HUES6 (cell line): ENCODE results near the gene SLC22A14.
"Not testable (repeated sequence)": the region's sequence is repeated elsewhere in the genome, so short reads cannot be mapped to it uniquely, and the experiment has no call there.

ENCODE experiments used
- H3K27ac ChIP-seq: 2 replicates; pipeline ENCODE4 v1.7.0; 2013; ENCODE audit warnings: low read depth, mild to moderate bottlenecking, low read length, inconsistent platforms
- H3K27me3 ChIP-seq: 2 replicates; pipeline ENCODE4 v1.6.1; 2013; ENCODE audit warnings: low read length; ENCODE audit not compliant: control insufficient read depth, insufficient read depth
- H3K36me3 ChIP-seq: 2 replicates; pipeline ENCODE4 v1.6.1; 2013; ENCODE audit warnings: low read length; ENCODE audit not compliant: control insufficient read depth, insufficient read depth
- H3K4me1 ChIP-seq: 2 replicates; pipeline ENCODE4 v1.6.1; 2013; ENCODE audit warnings: low read length; ENCODE audit not compliant: control insufficient read depth, insufficient read depth
- H3K4me3 ChIP-seq: 2 replicates; pipeline ENCODE4 v1.5.1; 2013; ENCODE audit warnings: low read depth, low read length
- H3K9ac ChIP-seq: one replicate; pipeline ENCODE4 v1.6.1; 2013; ENCODE audit warnings: mild to moderate bottlenecking, low read length
- H3K9me3 ChIP-seq: 2 replicates; pipeline ENCODE4 v1.6.1; 2013; ENCODE audit warnings: low read depth, low read length; ENCODE audit not compliant: control insufficient read depth, insufficient read depth

The SLC22A14 gene

GRCh38 chr3:38297053-38297452 is 15.0 kb downstream of the SLC22A14 start:
- not testable (repeated sequence) for H3K4me3 ChIP-seq, H3K27ac ChIP-seq, H3K9ac ChIP-seq, H3K4me1 ChIP-seq, H3K27me3 ChIP-seq, H3K9me3 ChIP-seq, H3K36me3 ChIP-seq

- no peak overlapping the region for H3K9ac ChIP-seq
- no peaks in the 10 kb centered on the region for H3K36me3 ChIP-seq
- no peaks in the 10 kb centered on the region for H3K4me1 ChIP-seq
- no peak overlapping the region for H3K27ac ChIP-seq
- H3K27me3 ChIP-seq, result no peaks in the 10 kb centered on the region
- H3K4me3 ChIP-seq, result no peak overlapping the region
- H3K9me3 ChIP-seq, result no peaks in the 10 kb centered on the region
Measured at GRCh38 chr3:38297537-38297936, 15.4 kb downstream of the SLC22A14 start.

- H3K4me3 ChIP-seq, result no peak overlapping the region
- H3K27ac ChIP-seq, result no peak overlapping the region
Measured at GRCh38 chr3:38297947-38298711, 16.0 kb downstream of the SLC22A14 start.

DNA sequence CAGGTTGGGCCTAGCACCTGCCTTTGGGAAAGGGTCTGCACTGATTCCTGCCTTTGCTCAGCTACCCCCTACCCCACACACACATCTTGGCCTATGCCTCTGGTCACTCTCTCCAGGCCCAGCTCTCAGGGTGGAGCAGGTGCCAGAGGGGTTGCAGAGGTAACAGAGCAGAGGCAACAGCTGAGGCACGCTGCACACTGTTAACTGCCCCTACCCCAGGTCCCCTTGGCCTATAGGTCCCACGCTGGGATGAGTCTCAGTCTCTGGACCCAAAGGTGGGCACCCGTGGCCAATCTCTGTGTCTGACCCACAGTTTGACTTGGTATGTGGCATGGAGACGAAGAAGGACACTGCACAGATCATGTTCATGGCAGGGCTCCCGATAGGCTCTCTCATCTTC is 24.8 kb downstream of the SLC22A14 start:
- Histone ChIP-seq H3K27me3 (no peaks in the 10 kb centered on the region; the same call in 1 of the 2 replicates), H3K4me1 (no peaks in the 10 kb centered on the region), H3K4me3 (no peak overlapping the region), H3K36me3 (no peaks in the 10 kb centered on the region), H3K9me3 (no peaks in the 10 kb centered on the region), H3K27ac (no peak overlapping the region), H3K9ac (no peak overlapping the region)

More at GRCh38 chr3:38297947-38298711, 16.0 kb downstream of the SLC22A14 start:
- no peak overlapping the region for H3K9ac ChIP-seq
- no peaks in the 10 kb centered on the region for H3K9me3 ChIP-seq
- H3K27me3 ChIP-seq, result no peaks in the 10 kb centered on the region
- H3K36me3 ChIP-seq, result no peaks in the 10 kb centered on the region
- no peaks in the 10 kb centered on the region for H3K4me1 ChIP-seq

- no peaks in the 10 kb centered on the region; the same call in 1 of the 2 replicates for H3K27me3 ChIP-seq
- H3K9ac ChIP-seq, result no peak overlapping the region
Measured at GRCh38 chr3:38307599-38307998, 25.5 kb downstream of the SLC22A14 start.

DNA sequence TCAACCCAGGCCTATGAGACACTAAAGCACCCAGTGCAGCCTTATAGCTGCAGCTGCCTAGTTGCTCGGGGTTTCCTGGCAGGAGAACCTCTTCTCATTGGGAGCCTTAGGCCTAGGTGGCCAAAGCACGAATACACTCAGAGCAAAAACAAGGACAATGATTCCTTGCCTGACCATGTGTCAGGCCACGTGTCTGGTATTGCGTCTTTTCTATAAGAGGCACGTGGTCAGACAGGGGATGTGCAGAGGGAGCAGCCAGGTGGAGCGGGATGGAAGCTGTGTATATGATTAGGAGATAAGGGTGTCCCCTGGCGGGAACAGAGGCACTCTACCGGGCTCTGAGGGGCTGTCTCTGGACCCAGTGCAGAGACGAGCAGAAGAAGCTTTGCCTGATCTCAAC is 26.4 kb downstream of the SLC22A14 start:
- no peaks in the 10 kb centered on the region for H3K36me3 ChIP-seq
- no peak overlapping the region for H3K27ac ChIP-seq
- no peaks in the 10 kb centered on the region for H3K4me1 ChIP-seq

More at GRCh38 chr3:38307599-38307998, 25.5 kb downstream of the SLC22A14 start:
- H3K36me3 ChIP-seq, result no peaks in the 10 kb centered on the region
- H3K9me3 ChIP-seq, result no peaks in the 10 kb centered on the region
- no peak overlapping the region for H3K4me3 ChIP-seq
- no peaks in the 10 kb centered on the region for H3K4me1 ChIP-seq
- no peak overlapping the region for H3K27ac ChIP-seq

GRCh38 chr3:38311476-38311875 is 29.4 kb downstream of the SLC22A14 start:
- H3K27me3 ChIP-seq, result no peaks in the 10 kb centered on the region; the same call in 1 of the 2 replicates
- H3K27ac ChIP-seq, result no peak overlapping the region
- H3K36me3 ChIP-seq, result no peaks in the 10 kb centered on the region
- H3K9me3 ChIP-seq, result no peaks in the 10 kb centered on the region
- peaks cover 3% of the 10 kb centered on the region; the same call in 1 of the 2 replicates for H3K4me1 ChIP-seq
- H3K4me3 ChIP-seq, result no peak overlapping the region
- no peak overlapping the region for H3K9ac ChIP-seq

More for the DNA sequence above, 26.4 kb downstream of the SLC22A14 start:
- no peaks in the 10 kb centered on the region; the same call in 1 of the 2 replicates for H3K27me3 ChIP-seq
- H3K9ac ChIP-seq, result no peak overlapping the region
- H3K4me3 ChIP-seq, result no peak overlapping the region
- H3K9me3 ChIP-seq, result no peaks in the 10 kb centered on the region

GRCh38 chr3:38311941-38312340 is 29.8 kb downstream of the SLC22A14 start:
- H3K36me3 ChIP-seq, result no peaks in the 10 kb centered on the region
- no peaks in the 10 kb centered on the region for H3K9me3 ChIP-seq
- H3K9ac ChIP-seq, result no peak overlapping the region
- H3K4me3 ChIP-seq, result no peak overlapping the region
- H3K27me3 ChIP-seq, result no peaks in the 10 kb centered on the region; the same call in 1 of the 2 replicates
- peaks cover 3% of the 10 kb centered on the region; the same call in 1 of the 2 replicates for H3K4me1 ChIP-seq
- no peak overlapping the region for H3K27ac ChIP-seq

DNA sequence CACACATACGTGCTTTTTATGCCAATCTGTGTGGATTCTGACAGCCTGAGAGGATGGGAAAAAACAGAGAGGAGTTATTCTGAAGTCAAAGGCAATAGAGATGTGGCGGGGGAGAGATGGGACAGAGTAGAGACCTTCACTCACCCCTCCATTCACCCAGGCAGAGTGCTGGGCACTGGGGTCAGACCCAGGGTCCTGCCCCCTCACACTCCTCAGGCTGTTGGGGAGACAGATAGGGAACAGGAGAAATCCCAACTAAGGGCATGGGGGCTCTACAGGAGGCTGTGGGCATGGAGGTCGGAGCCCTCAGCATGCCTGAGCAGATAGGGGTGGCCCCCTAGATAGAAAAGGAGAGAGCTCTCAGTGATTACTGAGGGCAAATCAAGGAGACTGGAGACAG is 30.3 kb downstream of the SLC22A14 start:
- H3K4me3 ChIP-seq, result no peak overlapping the region
- H3K9ac ChIP-seq, result no peak overlapping the region
- no peaks in the 10 kb centered on the region for H3K9me3 ChIP-seq
- peaks cover 3% of the 10 kb centered on the region; the same call in 1 of the 2 replicates for H3K4me1 ChIP-seq
- no peak overlapping the region for H3K27ac ChIP-seq
- H3K27me3 ChIP-seq, result no peaks in the 10 kb centered on the region; the same call in 1 of the 2 replicates
- no peaks in the 10 kb centered on the region for H3K36me3 ChIP-seq

GRCh38 chr3:38313263-38313662 is 31.2 kb downstream of the SLC22A14 start:
- Histone ChIP-seq H3K36me3 (no peaks in the 10 kb centered on the region), H3K4me3 (no peak overlapping the region), H3K27me3 (no peaks in the 10 kb centered on the region; the same call in 1 of the 2 replicates), H3K9me3 (no peaks in the 10 kb centered on the region), H3K4me1 (peaks cover 3% of the 10 kb centered on the region; the same call in 1 of the 2 replicates), H3K9ac (no peak overlapping the region), H3K27ac (no peak overlapping the region)

- Histone ChIP-seq H3K9me3 (no peaks in the 10 kb centered on the region), H3K9ac (no peak overlapping the region), H3K27ac (no peak overlapping the region), H3K4me1 (peaks cover 3% of the 10 kb centered on the region; the same call in 1 of the 2 replicates), H3K36me3 (no peaks in the 10 kb centered on the region), H3K27me3 (no peaks in the 10 kb centered on the region; the same call in 1 of the 2 replicates), H3K4me3 (no peak overlapping the region)
Measured at GRCh38 chr3:38313695-38314094, 31.6 kb downstream of the SLC22A14 start.
